HG02943 (cell line): Measurements from ENCODE around the gene TSC22D3.
"Not testable (repeated sequence)": the region's sequence is repeated elsewhere in the genome, so short reads cannot be mapped to it uniquely, and the experiment has no call there.

Experiments used
- ATAC-seq: cut with Tn5 transposase; IDR thresholded peaks from one replicate; pipeline ENCODE4 v1.9.1; 2021; ENCODE audit warnings: mild to moderate bottlenecking, low read depth, moderate library complexity; ENCODE audit not compliant: unreplicated experiment

TSC22D3 gene

GRCh38 chrX:107713543-107714205 is 61.9 kb downstream of the TSC22D3 start:
- no peak for ATAC-seq

GRCh38 chrX:107713203-107713542 is 62.4 kb downstream of the TSC22D3 start:
- no peak for ATAC-seq

GRCh38 chrX:107712231-107713202 is 63.1 kb downstream of the TSC22D3 start:
- ATAC-seq = no peak

- ATAC-seq = no peak
Measured at GRCh38 chrX:107711521-107712181, 63.9 kb downstream of the TSC22D3 start.

- ATAC-seq = peak; percentile 80
Measured at GRCh38 chrX:107710617-107711391, 64.8 kb downstream of the TSC22D3 start.

- no peak for ATAC-seq
Measured at GRCh38 chrX:107709266-107709806, 66.3 kb downstream of the TSC22D3 start.

- ATAC-seq = no peak
Measured at GRCh38 chrX:107708762-107709161, 66.8 kb downstream of the TSC22D3 start.

GRCh38 chrX:107707866-107708265 is 67.7 kb downstream of the TSC22D3 start:
- ATAC-seq = no peak

GRCh38 chrX:107706309-107706708 is 69.3 kb downstream of the TSC22D3 start:
- ATAC-seq = no peak

- ATAC-seq = no peak
Measured at GRCh38 chrX:107704587-107704986, 71.0 kb downstream of the TSC22D3 start.

- ATAC-seq = no peak
Measured at GRCh38 chrX:107704181-107704580, 71.4 kb downstream of the TSC22D3 start.

- peak; percentile 71 for ATAC-seq
Measured at GRCh38 chrX:107701493-107702121, 74.0 kb downstream of the TSC22D3 start.

- ATAC-seq = no peak
Measured at GRCh38 chrX:107700790-107701189, 74.8 kb downstream of the TSC22D3 start.

- ATAC-seq = no peak
Measured at GRCh38 chrX:107700317-107700774, 75.2 kb downstream of the TSC22D3 start.

- ATAC-seq = no peak
Measured at GRCh38 chrX:107699616-107700015, 76.0 kb downstream of the TSC22D3 start.

GRCh38 chrX:107691024-107691448 is 84.6 kb downstream of the TSC22D3 start:
- no peak for ATAC-seq

GRCh38 chrX:107687445-107687844 is 88.1 kb downstream of the TSC22D3 start:
- ATAC-seq = no peak

- no peak for ATAC-seq
Measured at GRCh38 chrX:107686792-107687191, 88.8 kb downstream of the TSC22D3 start.

- ATAC-seq = no peak
Measured at GRCh38 chrX:107686026-107686425, 89.6 kb downstream of the TSC22D3 start.

GRCh38 chrX:107685586-107685985 is 90.0 kb downstream of the TSC22D3 start:
- ATAC-seq = not testable (repeated sequence)
